ENCODE data around the gene HBP1. TPM values are rescaled to one million over a fixed set of nuclear protein-coding genes. Genes with fewer than 3 reads are reported as not detected.

HBP1 gene
- total and polyA plus RNA-seq, 2 experiments from 2014 or later, result 36.0 to 52.8 TPM

DNA sequence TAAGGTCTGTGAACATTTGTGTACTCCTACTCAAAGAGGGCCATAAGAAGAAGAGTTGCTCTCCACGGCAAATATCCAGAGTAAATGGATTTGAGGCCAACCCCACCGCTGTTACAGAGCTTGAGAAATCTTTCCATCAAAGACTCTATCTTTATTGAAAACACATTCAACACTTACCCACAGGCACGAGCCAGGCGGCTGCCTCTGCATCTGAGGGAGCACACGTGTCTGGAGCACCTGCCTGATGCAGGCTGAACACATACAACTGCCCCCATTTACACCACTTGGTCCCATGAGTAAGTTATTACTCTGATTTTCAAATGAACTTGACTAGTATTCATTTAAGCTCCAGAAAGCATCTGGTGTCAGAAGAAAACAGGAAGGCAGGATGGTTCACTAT lies 38.7 kb downstream of the HBP1 start:
- Histone ChIP-seq H3K79me2 (replicated peaks; ENCODE audit: insufficient read depth) (no peaks in the 10 kb centered on the region), H4K20me1 (replicated peaks; ENCODE audit: insufficient read depth) (no peaks in the 10 kb centered on the region; the same call in 1 of the 2 replicates), H3K4me1 (ENCODE audit: insufficient read depth) (no peaks in the 10 kb centered on the region), H3K9me2 (ENCODE audit: insufficient read depth) (no peaks in the 10 kb centered on the region), H3K4me3 (no peak overlapping the region), H3F3A (replicated peaks; ENCODE audit: low read depth) (no peaks in the 10 kb centered on the region), H3K36me3 (ENCODE audit: insufficient read depth) (no peaks in the 10 kb centered on the region), H3K27me3 (ENCODE audit: insufficient read depth) (no peaks in the 10 kb centered on the region), H3K4me2 (no peak overlapping the region), H2AFZ (no peak overlapping the region), H3K27ac (ENCODE audit: low read depth) (no peak overlapping the region)
- Mint-ChIP-seq H3K36me3 (ENCODE audit: low read depth) (peaks cover 5% of the 10 kb centered on the region; the same call in 2 of the 3 replicates), H3K27me3 (ENCODE audit: insufficient read depth, low read depth, poor library complexity) (peaks cover 6% of the 10 kb centered on the region), H3K4me3 (no peak overlapping the region), H3K27ac (no peak overlapping the region), H3K4me1 (0 out of 3 replicates have a peak, but pooled peaks cover 3% of the 10 kb centered on the region), H3K9me3 (no peaks in the 10 kb centered on the region)
- no peak for ATAC-seq
- DNase-seq (ENCODE audit: low spot score), result no peak
- TF ChIP-seq, protein P1, sequence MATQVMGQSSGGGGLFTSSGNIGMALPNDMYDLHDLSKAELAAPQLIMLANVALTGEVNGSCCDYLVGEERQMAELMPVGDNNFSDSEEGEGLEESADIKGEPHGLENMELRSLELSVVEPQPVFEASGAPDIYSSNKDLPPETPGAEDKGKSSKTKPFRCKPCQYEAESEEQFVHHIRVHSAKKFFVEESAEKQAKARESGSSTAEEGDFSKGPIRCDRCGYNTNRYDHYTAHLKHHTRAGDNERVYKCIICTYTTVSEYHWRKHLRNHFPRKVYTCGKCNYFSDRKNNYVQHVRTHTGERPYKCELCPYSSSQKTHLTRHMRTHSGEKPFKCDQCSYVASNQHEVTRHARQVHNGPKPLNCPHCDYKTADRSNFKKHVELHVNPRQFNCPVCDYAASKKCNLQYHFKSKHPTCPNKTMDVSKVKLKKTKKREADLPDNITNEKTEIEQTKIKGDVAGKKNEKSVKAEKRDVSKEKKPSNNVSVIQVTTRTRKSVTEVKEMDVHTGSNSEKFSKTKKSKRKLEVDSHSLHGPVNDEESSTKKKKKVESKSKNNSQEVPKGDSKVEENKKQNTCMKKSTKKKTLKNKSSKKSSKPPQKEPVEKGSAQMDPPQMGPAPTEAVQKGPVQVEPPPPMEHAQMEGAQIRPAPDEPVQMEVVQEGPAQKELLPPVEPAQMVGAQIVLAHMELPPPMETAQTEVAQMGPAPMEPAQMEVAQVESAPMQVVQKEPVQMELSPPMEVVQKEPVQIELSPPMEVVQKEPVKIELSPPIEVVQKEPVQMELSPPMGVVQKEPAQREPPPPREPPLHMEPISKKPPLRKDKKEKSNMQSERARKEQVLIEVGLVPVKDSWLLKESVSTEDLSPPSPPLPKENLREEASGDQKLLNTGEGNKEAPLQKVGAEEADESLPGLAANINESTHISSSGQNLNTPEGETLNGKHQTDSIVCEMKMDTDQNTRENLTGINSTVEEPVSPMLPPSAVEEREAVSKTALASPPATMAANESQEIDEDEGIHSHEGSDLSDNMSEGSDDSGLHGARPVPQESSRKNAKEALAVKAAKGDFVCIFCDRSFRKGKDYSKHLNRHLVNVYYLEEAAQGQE (IDR thresholded peaks at IDR 0.05; ENCODE audit: unreplicated experiment), result no peak

DNA sequence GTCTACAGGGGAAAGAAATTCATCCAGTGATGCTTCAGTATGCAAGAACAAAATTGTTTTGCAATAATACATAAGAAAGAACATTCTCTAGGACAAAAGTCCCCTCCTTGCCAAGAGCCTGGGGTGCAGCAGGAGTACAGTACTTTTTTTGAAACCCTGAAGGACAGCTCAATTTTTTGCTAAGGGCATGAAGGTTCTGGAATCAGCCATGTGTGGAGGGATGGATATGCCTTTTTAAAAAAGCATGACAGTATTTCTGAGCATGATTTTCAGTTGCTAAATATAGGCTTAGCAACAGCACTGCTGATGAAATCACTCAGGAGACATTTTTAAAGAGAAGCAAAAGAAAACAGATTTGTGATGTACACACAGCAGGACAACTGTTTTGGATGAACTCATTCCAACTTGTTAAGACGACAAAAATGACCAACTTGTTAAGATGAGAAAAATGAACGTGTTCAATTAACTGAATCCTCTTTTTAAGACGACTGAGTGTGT lies 39.3 kb downstream of the HBP1 start:
- ATAC-seq, result no peak
- H3K9me2 ChIP-seq (ENCODE audit: insufficient read depth), result no peaks in the 10 kb centered on the region
- Mint-ChIP-seq H3K4me3 (no peak overlapping the region), H3K4me1 (0 out of 3 replicates have a peak, but pooled peaks cover 3% of the 10 kb centered on the region), H3K36me3 (ENCODE audit: low read depth) (peaks cover 4% of the 10 kb centered on the region; the same call in 2 of the 3 replicates), H3K9me3 (no peaks in the 10 kb centered on the region), H3K27ac (no peak overlapping the region), H3K27me3 (ENCODE audit: insufficient read depth, low read depth, poor library complexity) (peaks cover 6% of the 10 kb centered on the region)
- H3K27me3 ChIP-seq (ENCODE audit: insufficient read depth), result no peaks in the 10 kb centered on the region
- H4K20me1 ChIP-seq (replicated peaks; ENCODE audit: insufficient read depth), result no peaks in the 10 kb centered on the region; the same call in 1 of the 2 replicates
- H3K36me3 ChIP-seq (ENCODE audit: insufficient read depth), result no peaks in the 10 kb centered on the region
- no peak overlapping the region for H3K4me3 ChIP-seq
- no peaks in the 10 kb centered on the region for H3K4me1 ChIP-seq (ENCODE audit: insufficient read depth)
- H3K4me2 ChIP-seq, result no peak overlapping the region
- no peaks in the 10 kb centered on the region for H3F3A ChIP-seq (replicated peaks; ENCODE audit: low read depth)
- H3K79me2 ChIP-seq (replicated peaks; ENCODE audit: insufficient read depth), result no peaks in the 10 kb centered on the region
- no peak overlapping the region for H2AFZ ChIP-seq
- no peak overlapping the region for H3K27ac ChIP-seq (ENCODE audit: low read depth)
- no peak for DNase-seq (ENCODE audit: low spot score)
- TF ChIP-seq NANOG (IDR thresholded peaks at IDR 0.05; ENCODE audit: borderline replicate concordance), result no peak
- TF ChIP-seq, protein P1 (IDR thresholded peaks at IDR 0.05; ENCODE audit: unreplicated experiment), result no peak
- no peak for TF ChIP-seq EZH2phosphoT487 (IDR thresholded peaks at IDR 0.05; ENCODE audit: unreplicated experiment)
- TF ChIP-seq, protein P2, sequence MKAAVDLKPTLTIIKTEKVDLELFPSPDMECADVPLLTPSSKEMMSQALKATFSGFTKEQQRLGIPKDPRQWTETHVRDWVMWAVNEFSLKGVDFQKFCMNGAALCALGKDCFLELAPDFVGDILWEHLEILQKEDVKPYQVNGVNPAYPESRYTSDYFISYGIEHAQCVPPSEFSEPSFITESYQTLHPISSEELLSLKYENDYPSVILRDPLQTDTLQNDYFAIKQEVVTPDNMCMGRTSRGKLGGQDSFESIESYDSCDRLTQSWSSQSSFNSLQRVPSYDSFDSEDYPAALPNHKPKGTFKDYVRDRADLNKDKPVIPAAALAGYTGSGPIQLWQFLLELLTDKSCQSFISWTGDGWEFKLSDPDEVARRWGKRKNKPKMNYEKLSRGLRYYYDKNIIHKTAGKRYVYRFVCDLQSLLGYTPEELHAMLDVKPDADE (IDR thresholded peaks at IDR 0.05), result no peak
- TF ChIP-seq ZNF331 (CRISPR knock-in tag; IDR thresholded peaks at IDR 0.05; ENCODE audit: low read depth), result no peak
- TF ChIP-seq ZNF114 (CRISPR knock-in tag; IDR thresholded peaks at IDR 0.05), result no peak
